Stimulated activated memory B cell treated with anti-CD40 and anti-IgM and Interleukin-4, amounts not matched to agents 10 μg/mL and 1 μg/mL and 100 μg/mL, for 72 hours (primary cell): Measurements from ENCODE around the gene NDUFA7.
"Not testable (repeated sequence)": the region's sequence is repeated elsewhere in the genome, so short reads cannot be mapped to it uniquely, and the experiment has no call there.

Experiments used
- ATAC-seq: fragments of 150-1000 bp; cut with Tn5 transposase; 2 replicates; pipeline ENCODE4 v1.10.0; 2021
- H3K27ac Mint-ChIP-seq: one replicate; pipeline ENCODE4 v1.8.0; 2022; ENCODE audit warnings: mild to moderate bottlenecking, mixed read lengths
- H3K27me3 Mint-ChIP-seq: one replicate; pipeline ENCODE4 v1.8.0; 2022; ENCODE audit warnings: mixed read lengths
- H3K36me3 Mint-ChIP-seq: one replicate; pipeline ENCODE4 v1.8.0; 2022; ENCODE audit warnings: mixed read lengths
- H3K4me1 Mint-ChIP-seq: one replicate; pipeline ENCODE4 v1.8.0; 2022; ENCODE audit warnings: mixed read lengths
- H3K4me3 Mint-ChIP-seq: one replicate; pipeline ENCODE4 v1.8.0; 2022; ENCODE audit warnings: mild to moderate bottlenecking, moderate library complexity, mixed read lengths
- H3K9me3 Mint-ChIP-seq: one replicate; pipeline ENCODE4 v1.8.0; 2022; ENCODE audit warnings: mixed read lengths

Gene NDUFA7

DNA sequence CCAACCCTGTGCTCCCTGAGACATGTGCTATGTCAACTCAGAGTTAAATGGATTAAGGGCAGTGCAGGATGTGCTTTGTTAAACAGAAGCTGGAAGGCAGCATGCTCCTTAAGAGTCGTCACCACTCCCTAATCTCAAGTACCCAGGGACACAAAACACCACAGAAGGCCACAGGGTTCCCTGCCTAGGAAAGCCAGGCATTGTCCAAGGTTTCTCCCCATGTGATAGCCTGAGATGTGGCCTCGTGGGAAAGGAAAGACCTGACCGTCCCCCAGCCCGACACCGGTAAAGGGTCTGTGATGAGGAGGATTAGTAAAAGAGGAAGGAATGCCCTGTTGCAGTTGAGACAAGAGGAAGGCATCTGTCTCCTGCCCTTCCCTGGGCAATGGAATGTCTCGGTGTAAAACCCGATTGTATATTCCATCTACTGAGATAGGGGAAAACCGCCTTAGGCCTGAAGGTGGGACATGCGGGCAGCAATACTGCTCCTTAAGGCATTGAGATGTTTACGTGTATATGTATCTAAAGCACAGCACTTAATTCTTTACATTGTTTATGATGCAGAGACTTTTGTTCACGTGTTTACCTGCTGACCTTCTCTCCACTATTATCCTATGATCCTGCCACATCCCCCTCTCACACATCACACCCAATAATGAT is 6.1 kb downstream of the NDUFA7 start:
- not testable (repeated sequence) for H3K27ac Mint-ChIP-seq, H3K4me3 Mint-ChIP-seq, ATAC-seq, H3K9me3 Mint-ChIP-seq, H3K27me3 Mint-ChIP-seq, H3K4me1 Mint-ChIP-seq
- peaks cover 47% of the 10 kb centered on the region for H3K36me3 Mint-ChIP-seq

DNA sequence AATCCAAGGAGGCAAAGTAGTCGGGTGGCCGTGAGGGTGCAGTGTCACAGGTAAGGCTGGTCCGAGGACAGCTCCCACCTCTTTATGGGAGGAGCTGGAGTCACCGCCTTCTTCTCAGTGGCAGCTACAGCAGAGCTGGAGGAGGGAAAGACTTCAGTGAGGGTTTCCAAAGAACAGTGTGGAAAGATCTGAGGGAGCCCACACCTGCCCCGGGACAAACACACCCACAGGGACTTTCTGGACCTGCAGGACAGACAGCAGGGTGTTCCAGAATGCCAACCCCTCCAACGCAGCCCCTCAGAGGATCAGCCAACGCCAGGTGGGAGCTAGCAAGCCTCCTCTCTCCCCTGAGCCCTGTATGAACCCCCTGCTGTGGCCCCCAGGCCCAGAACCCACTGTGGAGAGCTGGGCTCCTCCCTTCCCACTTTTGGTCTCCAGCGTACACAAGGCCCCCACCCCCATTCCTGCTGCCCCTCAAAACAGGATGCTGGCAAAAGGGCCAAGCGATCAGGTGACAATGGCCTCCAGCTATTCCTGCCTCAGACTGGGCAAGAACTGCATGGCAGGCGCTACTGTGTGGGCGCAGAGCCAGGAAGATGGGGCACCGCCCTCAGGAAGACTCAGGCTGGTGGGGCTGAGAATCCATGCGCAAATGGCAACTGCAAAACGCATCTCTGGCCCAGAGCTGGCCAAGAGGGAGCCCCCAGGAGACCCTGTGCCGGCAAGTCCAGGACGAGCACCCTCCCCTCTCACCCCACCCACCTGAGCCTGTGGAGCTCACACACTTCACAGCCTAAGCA is 9.5 kb downstream of the NDUFA7 start:
- H3K4me3 Mint-ChIP-seq = no peak overlapping the region
- peaks cover 33% of the 10 kb centered on the region for H3K4me1 Mint-ChIP-seq
- H3K9me3 Mint-ChIP-seq = no peaks in the 10 kb centered on the region
- H3K27me3 Mint-ChIP-seq = no peaks in the 10 kb centered on the region
- H3K27ac Mint-ChIP-seq = no peak overlapping the region
- H3K36me3 Mint-ChIP-seq = peaks cover 56% of the 10 kb centered on the region
- no peak for ATAC-seq

GRCh38 chr19:8310342-8311055 is 10.7 kb downstream of the NDUFA7 start:
- peaks cover 40% of the 10 kb centered on the region for H3K4me1 Mint-ChIP-seq
- no peak overlapping the region for H3K27ac Mint-ChIP-seq
- H3K4me3 Mint-ChIP-seq = no peak overlapping the region
- peaks cover 46% of the 10 kb centered on the region for H3K36me3 Mint-ChIP-seq
- no peaks in the 10 kb centered on the region for H3K9me3 Mint-ChIP-seq
- H3K27me3 Mint-ChIP-seq = no peaks in the 10 kb centered on the region
- ATAC-seq = no peak

DNA sequence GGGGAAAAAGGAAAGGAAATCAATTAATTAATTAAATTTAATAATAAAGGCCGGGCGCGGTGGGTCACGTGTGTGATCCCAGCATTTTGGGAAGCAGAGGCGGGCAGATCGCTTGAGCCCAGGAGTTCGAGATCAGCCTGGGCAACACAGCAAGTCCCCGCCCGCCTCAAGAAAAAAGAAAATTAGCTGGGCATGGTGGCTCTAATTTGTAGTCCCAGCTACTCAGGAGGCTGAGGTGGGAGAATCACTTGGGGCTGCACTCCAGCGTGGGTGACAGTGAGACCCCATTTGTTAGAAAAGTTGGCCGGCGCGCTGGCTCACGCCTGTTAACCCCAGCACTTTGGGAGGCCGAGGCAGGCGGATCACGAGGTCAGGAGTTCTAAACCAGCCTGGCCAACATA is 12.3 kb downstream of the NDUFA7 start:
- H3K9me3 Mint-ChIP-seq = no peaks in the 10 kb centered on the region
- ATAC-seq = no peak
- no peaks in the 10 kb centered on the region for H3K27me3 Mint-ChIP-seq
- peaks cover 40% of the 10 kb centered on the region for H3K4me1 Mint-ChIP-seq
- peaks cover 47% of the 10 kb centered on the region for H3K36me3 Mint-ChIP-seq
- H3K4me3 Mint-ChIP-seq = peak overlapping the region; percentile 85
- H3K27ac Mint-ChIP-seq = peak overlapping the region; percentile 76

GRCh38 chr19:8307965-8308866 is 13.0 kb downstream of the NDUFA7 start, which contains the start of gene CD320:
Gene CD320 (minus strand): TSS chr19:8308358. CDS start chr19:8308290, 68 bp downstream.
- Mint-ChIP-seq H3K27ac (peak within 1 kb of the TSS; percentile 76), H3K4me3 (peak within 1 kb of the TSS; percentile 85), H3K27me3 (no peaks in the 10 kb centered on the region), H3K4me1 (peaks cover 40% of the 10 kb centered on the region), H3K36me3 (peaks cover 51% of the 10 kb centered on the region), H3K9me3 (no peaks in the 10 kb centered on the region)
- ATAC-seq = peak; percentile 96

DNA sequence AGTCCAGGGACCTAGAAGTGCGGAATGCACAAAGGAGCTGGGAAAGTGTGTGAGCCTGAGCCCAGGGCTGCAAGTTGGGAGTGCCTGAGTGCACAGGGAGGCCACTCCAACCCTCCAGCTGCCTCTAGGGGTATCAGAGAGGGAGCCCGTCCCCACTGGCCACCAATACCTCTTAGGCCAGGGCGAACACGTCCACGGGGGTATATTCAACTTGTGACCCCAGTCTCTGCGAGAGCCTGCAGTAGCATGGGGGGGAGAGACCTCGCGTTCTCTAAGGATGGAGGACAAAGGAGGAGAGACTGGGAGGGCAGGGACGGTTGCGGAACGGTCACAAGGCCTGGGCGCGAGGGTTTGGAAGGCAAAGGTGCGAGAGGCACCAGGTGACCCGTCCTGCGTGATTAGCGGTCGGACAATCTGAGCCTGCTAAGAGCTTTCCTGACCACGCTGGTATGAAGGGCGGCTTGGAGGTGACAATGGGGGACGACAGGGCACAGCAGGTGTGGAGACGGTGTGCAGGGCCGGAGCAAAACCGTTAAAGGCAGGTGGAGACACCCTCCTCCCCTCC is 13.7 kb downstream of the NDUFA7 start:
- Mint-ChIP-seq H3K36me3 (peaks cover 48% of the 10 kb centered on the region), H3K4me1 (peaks cover 40% of the 10 kb centered on the region), H3K4me3 (peak overlapping the region; percentile 85), H3K9me3 (no peaks in the 10 kb centered on the region), H3K27me3 (no peaks in the 10 kb centered on the region), H3K27ac (peak overlapping the region; percentile 76)
- ATAC-seq = no peak

GRCh38 chr19:8306235-8307054 is 14.7 kb downstream of the NDUFA7 start:
- Mint-ChIP-seq H3K36me3 (peaks cover 47% of the 10 kb centered on the region), H3K4me3 (peak overlapping the region; percentile 85), H3K9me3 (no peaks in the 10 kb centered on the region), H3K27me3 (no peaks in the 10 kb centered on the region), H3K27ac (peak overlapping the region; percentile 76), H3K4me1 (peaks cover 40% of the 10 kb centered on the region)
- ATAC-seq = no peak

- H3K4me3 Mint-ChIP-seq = no peak overlapping the region
- no peaks in the 10 kb centered on the region for H3K9me3 Mint-ChIP-seq
- H3K27me3 Mint-ChIP-seq = no peaks in the 10 kb centered on the region
- no peak overlapping the region for H3K27ac Mint-ChIP-seq
- ATAC-seq = no peak
- peaks cover 40% of the 10 kb centered on the region for H3K4me1 Mint-ChIP-seq
- peaks cover 41% of the 10 kb centered on the region for H3K36me3 Mint-ChIP-seq
Observed at GRCh38 chr19:8305798-8306197, 15.4 kb downstream of the NDUFA7 start.

DNA sequence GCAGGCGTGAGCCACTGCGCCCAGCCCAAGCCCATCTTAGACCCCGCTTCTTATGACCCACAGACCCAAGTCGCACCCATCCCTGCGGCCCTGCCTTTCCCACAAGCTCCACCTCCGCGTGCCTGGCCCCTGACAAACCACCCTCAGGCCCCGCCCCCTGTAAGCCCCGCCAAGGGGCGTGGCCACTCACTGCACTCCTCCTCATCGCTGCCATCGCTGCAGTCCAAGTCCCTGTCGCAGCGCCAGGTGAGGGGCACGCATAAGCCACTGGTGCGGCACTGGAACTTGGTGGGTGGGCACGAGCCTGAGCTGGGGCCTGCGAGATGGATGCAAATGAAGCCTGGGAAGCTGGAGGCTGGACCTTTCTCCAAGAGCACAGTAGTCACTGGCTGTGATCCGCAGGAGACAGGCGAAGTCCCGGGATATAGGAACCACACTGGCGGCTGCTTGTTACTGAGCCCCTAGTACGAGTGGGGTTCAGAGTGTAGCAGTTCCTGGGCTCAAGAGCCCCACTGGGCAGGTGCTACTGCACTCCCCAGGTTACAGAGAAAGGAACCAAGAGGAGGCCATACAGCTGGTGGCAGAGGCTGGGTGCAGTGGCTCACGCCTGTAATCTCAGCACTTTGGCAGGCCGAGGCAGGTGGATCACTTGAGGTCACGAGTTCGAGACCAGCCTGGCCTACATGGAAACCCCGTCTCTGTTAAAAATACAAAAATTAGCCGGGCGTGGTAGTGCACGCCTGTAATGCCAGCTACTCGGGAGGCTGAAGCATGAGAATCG is 16.1 kb downstream of the NDUFA7 start:
- H3K4me1 Mint-ChIP-seq = peaks cover 39% of the 10 kb centered on the region
- H3K9me3 Mint-ChIP-seq = no peaks in the 10 kb centered on the region
- no peak for ATAC-seq
- no peaks in the 10 kb centered on the region for H3K27me3 Mint-ChIP-seq
- H3K27ac Mint-ChIP-seq = no peak overlapping the region
- no peak overlapping the region for H3K4me3 Mint-ChIP-seq
- H3K36me3 Mint-ChIP-seq = peaks cover 34% of the 10 kb centered on the region

GRCh38 chr19:8302734-8303133 is 18.4 kb downstream of the NDUFA7 start:
- Mint-ChIP-seq H3K9me3 (no peaks in the 10 kb centered on the region), H3K27me3 (no peaks in the 10 kb centered on the region), H3K4me1 (peaks cover 18% of the 10 kb centered on the region), H3K27ac (no peak overlapping the region), H3K36me3 (peaks cover 25% of the 10 kb centered on the region), H3K4me3 (no peak overlapping the region)
- ATAC-seq = no peak

- no peak overlapping the region for H3K27ac Mint-ChIP-seq
- ATAC-seq = no peak
- no peaks in the 10 kb centered on the region for H3K27me3 Mint-ChIP-seq
- H3K4me3 Mint-ChIP-seq = no peak overlapping the region
- peaks cover 25% of the 10 kb centered on the region for H3K36me3 Mint-ChIP-seq
- H3K4me1 Mint-ChIP-seq = peaks cover 14% of the 10 kb centered on the region
- no peaks in the 10 kb centered on the region for H3K9me3 Mint-ChIP-seq
Observed at GRCh38 chr19:8302357-8302691, 18.9 kb downstream of the NDUFA7 start.

DNA sequence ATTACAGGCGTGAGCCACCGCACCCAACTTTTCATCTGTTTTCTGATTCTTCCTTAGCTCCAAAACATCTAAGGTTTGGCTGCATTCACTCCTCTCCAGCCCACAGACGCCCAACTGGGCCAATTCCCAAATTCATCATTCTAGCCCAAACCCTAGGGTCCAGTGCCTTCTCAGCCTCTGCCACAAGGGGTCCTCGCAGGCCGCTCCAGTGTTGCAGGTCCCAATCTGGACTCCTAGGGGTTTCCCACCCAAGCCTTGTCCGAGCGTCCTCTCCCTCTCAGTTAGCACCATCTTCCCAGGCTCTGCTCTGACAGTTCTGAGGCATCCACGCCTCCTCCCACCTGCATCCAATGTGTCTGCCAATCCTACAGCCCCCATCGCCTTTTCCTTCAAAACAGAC is 29.8 kb downstream of the NDUFA7 start:
- H3K27me3 Mint-ChIP-seq, ATAC-seq, H3K4me3 Mint-ChIP-seq, H3K9me3 Mint-ChIP-seq, H3K4me1 Mint-ChIP-seq, H3K27ac Mint-ChIP-seq, H3K36me3 Mint-ChIP-seq: not testable (repeated sequence)

DNA sequence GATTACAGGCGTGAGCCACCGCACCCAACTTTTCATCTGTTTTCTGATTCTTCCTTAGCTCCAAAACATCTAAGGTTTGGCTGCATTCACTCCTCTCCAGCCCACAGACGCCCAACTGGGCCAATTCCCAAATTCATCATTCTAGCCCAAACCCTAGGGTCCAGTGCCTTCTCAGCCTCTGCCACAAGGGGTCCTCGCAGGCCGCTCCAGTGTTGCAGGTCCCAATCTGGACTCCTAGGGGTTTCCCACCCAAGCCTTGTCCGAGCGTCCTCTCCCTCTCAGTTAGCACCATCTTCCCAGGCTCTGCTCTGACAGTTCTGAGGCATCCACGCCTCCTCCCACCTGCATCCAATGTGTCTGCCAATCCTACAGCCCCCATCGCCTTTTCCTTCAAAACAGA is 44.7 kb downstream of the NDUFA7 start:
- not testable (repeated sequence) for ATAC-seq, H3K9me3 Mint-ChIP-seq

More for the DNA sequence above, 44.7 kb downstream of the NDUFA7 start:
- not testable (repeated sequence) for H3K27me3 Mint-ChIP-seq, H3K27ac Mint-ChIP-seq, H3K4me3 Mint-ChIP-seq, H3K36me3 Mint-ChIP-seq, H3K4me1 Mint-ChIP-seq
